GM19452 (cell line): ENCODE data around the gene GIN1.
A peak's percentile ranks its signal among the peaks of the same experiment; 100 is the strongest.
"Not testable (repeated sequence)": the region's sequence is repeated elsewhere in the genome, so short reads cannot be mapped to it uniquely, and the experiment has no call there.

Experiments used
- ATAC-seq: cut with Tn5 transposase; IDR thresholded peaks from one replicate; pipeline ENCODE4 v1.9.1; 2021; ENCODE audit not compliant: unreplicated experiment

The GIN1 gene, protein sequence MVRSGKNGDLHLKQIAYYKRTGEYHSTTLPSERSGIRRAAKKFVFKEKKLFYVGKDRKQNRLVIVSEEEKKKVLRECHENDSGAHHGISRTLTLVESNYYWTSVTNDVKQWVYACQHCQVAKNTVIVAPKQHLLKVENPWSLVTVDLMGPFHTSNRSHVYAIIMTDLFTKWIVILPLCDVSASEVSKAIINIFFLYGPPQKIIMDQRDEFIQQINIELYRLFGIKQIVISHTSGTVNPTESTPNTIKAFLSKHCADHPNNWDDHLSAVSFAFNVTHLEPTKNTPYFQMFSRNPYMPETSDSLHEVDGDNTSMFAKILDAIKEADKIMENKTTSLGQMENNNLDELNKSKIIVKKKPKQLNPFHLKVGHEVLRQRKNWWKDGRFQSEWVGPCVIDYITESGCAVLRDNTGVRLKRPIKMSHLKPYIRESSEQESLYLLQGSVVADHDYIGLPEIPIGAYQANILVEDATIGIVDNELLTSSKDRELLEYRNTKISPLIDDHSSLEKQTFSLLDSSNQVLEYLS

GRCh38 chr5:103119765-103120606, at the start of gene GIN1, which contains the start of gene PPIP5K2:
GIN1 (minus strand) TSS chr5:103120138; CDS start chr5:103108707, 11,431 bp downstream.
PPIP5K2 (plus strand) TSS chr5:103120301; CDS start chr5:103129590, 9,289 bp downstream.
- ATAC-seq, result peak; percentile 94

- no peak for ATAC-seq
Measured at GRCh38 chr5:103166706-103167105, 46.8 kb upstream of the GIN1 start.

DNA sequence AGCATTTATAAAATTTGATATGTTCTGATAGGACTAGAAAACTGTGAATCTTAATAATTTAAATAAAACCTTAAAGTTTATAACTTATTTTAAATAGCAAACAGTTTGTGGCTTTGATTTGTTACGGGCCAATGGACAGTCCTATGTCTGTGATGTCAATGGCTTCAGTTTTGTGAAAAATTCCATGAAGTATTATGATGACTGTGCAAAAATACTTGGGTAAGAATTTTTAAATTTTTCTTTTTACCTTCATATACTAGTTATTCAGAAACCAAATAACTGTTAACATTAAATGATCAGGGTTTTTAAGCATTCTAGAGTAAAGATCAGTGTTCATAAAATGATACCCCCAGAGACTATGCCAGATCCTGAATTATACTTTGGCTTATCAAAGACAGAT, 31.2 kb upstream of the GIN1 start:
- ATAC-seq, result no peak

GRCh38 chr5:103148213-103148612, 28.3 kb upstream of the GIN1 start:
- no peak for ATAC-seq

DNA sequence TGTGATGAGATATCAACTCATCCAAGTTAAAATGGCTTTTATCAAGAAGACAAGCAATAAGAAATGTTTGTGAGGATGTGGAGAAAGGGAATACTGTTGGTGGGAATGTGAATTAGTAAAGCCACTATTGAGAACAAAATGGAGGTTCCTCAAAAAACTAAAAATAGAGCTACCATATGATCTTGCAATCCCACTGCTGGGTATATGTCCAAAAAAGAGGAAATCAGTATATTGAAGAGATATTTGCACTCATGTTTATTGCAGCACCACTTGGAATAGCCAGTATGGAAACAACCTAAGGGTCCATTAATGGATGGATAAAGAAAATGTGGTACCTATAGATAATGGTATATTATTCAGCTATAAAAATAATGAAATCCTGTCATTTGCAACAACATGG, 25.3 kb upstream of the GIN1 start:
- no peak for ATAC-seq

- not testable (repeated sequence) for ATAC-seq
Measured at GRCh38 chr5:103142132-103142531, 22.2 kb upstream of the GIN1 start.

GRCh38 chr5:103139264-103139865, 19.4 kb upstream of the GIN1 start:
- peak; percentile 97 for ATAC-seq

DNA sequence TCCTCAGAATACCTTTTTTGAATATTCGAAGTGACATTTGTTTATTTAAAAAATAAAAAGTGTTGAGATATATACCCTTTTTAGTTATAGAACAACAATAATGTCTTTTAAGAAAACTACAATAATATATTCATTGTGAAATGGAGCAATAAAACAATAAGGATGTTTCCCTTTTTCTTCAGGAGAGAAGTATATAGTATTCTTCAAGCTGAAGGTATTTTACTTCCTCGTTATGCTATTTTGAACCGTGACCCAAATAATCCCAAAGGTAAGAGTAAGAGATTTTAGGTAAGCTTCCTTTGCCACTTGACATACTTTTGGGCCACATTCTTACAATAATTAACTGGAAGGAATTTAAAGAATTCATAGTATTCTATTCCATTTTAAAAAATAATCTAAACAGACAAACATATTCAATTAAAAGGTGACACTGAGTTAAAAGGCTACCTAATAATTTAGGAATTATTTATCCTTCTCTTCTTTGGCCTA, 18.3 kb upstream of the GIN1 start:
- ATAC-seq, result no peak

GRCh38 chr5:103135461-103135860, 15.5 kb upstream of the GIN1 start:
- ATAC-seq, result no peak

DNA sequence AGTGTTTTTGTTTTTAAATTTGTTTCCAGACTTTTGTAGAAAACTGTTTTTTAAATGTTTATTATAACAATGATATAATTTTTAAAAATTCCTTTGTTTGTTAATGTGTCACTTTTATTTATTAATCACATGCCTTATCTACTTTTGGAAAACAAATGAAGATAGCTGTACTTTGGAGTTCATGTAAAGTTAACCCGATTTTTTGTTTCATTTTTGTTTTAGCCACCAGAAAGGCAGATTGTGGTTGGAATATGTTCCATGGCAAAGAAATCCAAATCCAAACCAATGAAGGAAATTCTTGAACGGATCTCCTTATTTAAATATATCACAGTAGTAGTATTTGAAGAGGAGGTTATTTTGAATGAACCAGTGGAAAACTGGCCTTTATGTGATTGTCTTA, 13.3 kb upstream of the GIN1 start:
- no peak for ATAC-seq

DNA sequence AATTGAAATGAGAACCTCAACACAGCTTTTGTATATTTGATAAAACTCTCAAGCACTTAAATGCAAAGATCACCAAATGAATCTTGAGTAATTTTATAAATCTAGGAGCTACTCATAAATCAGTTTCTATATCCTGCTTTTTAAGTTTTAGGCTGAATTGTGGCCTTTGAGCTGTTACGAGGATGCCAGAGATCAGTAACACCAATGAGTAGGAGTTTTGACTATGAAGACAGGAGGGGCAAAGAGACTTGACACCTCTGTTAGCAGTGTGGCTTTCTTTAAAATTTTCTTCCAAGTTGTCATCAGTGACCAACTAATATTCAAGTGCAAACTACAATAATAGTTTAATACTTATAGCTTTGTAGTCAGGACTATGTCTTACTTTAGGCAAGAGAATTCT, 12.7 kb upstream of the GIN1 start:
- no peak for ATAC-seq

DNA sequence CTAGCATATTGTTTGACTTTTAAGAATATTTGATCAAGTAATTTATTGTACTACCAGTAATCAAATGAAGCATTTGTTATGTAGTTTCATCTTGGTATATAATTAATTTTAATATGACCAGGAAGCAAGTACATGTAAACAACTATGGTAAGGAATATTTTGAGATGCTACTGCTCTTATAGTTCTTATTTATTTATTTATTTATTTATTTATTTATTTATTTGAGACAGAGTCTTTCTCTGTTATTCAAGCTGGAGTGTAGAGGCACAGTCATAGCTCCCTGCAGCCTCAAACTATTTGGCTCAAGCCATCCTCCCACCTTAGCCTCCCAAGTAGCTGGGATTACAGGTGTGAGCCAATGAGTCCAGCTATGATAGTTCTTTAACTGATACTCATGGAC, 8.3 kb upstream of the GIN1 start:
- ATAC-seq, result no peak

DNA sequence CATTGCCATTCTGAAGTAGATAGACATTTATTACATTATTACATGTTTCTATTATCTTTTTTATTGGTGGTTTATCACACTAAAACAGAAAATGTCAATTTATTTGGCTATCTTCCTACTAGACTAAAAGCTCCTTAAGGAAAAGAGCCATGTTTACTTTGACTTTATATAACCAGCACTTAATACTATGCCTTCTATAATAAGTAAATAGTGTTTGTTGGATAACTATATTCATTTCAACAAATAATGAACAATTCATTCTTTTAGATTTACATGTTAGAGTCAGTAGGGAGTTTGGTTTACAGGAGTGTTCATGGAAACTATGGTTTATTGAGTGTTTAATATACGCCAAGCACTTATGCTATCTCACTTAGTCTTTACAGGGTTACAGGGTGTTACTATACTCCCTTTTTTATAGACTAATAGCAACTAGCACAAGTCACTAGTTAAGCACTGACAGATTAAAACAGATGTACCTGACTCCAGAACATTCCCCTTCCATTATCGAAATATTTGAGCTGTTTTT, 7.4 kb upstream of the GIN1 start:
- ATAC-seq, result no peak

DNA sequence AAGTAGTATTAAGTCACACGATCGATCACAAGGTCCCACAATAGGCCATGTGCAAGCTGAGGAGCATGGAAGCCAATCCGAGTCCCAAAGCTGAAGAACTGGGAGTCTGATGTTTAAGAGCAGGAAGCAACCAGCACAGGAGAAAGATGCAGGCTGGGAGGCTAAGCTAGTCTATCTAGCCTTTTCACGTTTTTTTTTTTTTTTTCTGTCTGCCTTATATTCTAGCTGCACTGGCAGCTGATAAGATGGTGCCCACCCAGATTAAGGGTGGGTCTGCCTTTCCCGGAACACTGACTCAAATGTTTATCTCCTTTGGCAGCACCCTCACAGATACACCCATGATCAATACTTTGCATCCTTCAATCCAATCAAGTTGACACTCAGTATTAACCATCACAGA, 6.6 kb upstream of the GIN1 start:
- no peak for ATAC-seq

DNA sequence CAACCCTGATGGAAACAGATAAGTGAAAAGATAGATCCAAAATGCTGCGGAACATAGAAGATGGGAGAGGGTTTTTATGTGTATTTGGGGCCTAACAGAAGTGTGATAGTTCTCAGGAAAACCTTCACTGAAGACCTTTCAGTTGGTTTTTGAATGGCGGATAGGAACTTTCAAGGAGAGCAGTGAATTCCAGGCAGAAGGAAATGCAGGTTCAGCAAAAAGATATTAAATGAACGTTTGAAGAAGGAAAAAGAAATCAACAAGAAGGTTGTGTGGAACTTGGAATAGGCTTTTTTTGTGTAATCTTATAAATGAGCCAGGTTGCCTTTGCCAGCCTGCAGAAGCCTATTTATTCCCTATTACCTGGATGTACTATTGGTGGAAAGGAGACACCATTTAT, 2.3 kb upstream of the GIN1 start:
- ATAC-seq, result no peak

DNA sequence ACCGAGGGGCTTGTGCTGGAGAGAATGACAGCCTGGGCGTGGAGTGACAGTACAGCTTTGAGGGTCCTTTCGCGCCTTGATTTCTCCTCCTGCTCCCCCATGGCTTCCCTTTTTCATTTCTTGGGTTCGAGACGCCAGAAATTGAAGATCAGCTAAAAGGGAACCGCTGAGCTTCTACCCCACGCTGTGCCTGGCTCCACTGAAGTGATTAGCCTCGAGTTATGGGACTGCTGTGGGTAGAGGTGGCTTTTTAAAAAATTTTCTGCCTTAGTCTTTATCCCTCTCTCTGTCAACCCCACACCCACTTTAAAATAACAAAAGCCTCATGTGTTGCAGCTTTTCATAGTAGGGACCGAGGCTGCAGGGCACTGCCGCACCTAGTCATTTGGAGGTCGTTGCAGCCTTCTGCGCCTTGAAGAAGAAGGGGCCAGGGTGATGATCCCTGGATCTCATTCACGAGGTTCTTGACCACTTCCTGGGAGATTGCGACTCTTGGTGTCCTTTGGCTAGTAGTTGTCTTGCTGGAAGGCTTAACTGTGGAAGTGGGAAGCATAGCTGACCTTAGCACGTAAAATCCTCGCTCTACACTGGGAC, 766 bp upstream of the GIN1 start:
- ATAC-seq, result no peak

DNA sequence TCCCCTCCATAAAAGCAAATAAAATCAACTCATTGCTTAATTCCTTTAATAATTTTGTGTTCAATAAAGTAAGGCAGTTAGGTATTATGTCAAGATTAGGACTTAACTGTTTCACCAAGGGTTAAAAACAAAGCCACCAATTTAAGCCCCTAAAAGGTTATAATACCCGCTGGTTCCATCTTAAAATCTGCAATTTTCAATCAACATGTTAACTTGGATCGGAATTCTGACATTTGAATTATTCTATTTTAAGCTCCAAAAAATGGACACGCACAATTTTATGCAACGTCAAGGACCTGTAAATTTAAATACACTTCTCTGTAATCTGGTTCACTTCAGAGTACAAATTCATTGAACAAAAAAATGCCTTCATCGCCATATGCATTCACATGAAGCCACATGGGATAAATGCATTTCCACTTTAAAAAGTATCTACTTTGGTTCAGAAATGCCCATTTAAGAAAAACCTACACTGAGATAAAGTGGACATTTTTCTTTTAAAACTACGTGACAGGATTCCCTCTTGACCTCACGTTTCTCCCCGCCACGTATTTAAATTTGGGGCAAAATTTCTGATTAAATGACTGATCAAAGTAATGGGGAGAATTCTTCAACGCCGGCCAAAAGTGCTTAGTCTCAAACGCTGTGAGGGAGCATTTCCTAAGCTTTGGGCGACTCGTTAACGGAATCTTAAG, 721 bp downstream of the GIN1 start:
- ATAC-seq, result no peak

GRCh38 chr5:103117471-103117991, 2.4 kb downstream of the GIN1 start:
- no peak for ATAC-seq

DNA sequence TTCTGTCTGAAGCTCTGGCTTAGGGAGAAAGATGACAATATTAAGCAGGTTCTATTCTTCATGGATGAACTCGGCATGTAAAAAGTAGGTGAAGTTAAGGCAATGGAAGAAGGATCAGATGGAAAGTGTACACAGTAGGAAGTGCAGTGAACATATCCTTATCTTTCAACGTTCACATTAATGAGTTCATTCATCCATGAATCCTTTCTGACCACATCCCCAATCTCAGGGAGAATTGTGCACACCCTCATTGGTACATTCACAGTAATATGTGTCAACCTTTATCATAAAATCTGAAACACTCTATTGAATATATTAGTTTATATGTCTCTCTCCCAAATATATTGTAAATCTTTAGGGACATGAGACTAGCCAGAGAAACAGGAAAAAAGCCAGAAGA, 5.5 kb downstream of the GIN1 start:
- ATAC-seq, result no peak

- no peak for ATAC-seq
Measured at GRCh38 chr5:103112910-103113309, 7.0 kb downstream of the GIN1 start.
